ENCODE data around the gene SCOC.

Gene SCOC

GRCh38 chr4:140332734-140333133, 40.7 kb upstream of the SCOC start:
- H3K4me3 ChIP-seq (ENCODE audit: low read depth, low read length), result no peak overlapping the region
- TF ChIP-seq, protein P1, sequence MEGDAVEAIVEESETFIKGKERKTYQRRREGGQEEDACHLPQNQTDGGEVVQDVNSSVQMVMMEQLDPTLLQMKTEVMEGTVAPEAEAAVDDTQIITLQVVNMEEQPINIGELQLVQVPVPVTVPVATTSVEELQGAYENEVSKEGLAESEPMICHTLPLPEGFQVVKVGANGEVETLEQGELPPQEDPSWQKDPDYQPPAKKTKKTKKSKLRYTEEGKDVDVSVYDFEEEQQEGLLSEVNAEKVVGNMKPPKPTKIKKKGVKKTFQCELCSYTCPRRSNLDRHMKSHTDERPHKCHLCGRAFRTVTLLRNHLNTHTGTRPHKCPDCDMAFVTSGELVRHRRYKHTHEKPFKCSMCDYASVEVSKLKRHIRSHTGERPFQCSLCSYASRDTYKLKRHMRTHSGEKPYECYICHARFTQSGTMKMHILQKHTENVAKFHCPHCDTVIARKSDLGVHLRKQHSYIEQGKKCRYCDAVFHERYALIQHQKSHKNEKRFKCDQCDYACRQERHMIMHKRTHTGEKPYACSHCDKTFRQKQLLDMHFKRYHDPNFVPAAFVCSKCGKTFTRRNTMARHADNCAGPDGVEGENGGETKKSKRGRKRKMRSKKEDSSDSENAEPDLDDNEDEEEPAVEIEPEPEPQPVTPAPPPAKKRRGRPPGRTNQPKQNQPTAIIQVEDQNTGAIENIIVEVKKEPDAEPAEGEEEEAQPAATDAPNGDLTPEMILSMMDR (IDR thresholded peaks at IDR 0.05; ENCODE audit: low read depth, low read length), result no peak
- DNase-seq, result no peak

GRCh38 chr4:140333523-140333922, 39.9 kb upstream of the SCOC start:
- DNase-seq, result no peak
- Histone ChIP-seq H3K36me3 (no peaks in the 10 kb centered on the region), H3K9me3 (no peaks in the 10 kb centered on the region), H3K4me1 (no peaks in the 10 kb centered on the region), H3K4me3 (ENCODE audit: low read depth, low read length) (no peak overlapping the region), H3K27me3 (no peaks in the 10 kb centered on the region)
- TF ChIP-seq, protein P1 (IDR thresholded peaks at IDR 0.05; ENCODE audit: low read depth, low read length), result no peak

More at GRCh38 chr4:140332734-140333133, 40.7 kb upstream of the SCOC start:
- Histone ChIP-seq H3K27me3 (no peaks in the 10 kb centered on the region), H3K36me3 (no peaks in the 10 kb centered on the region), H3K9me3 (no peaks in the 10 kb centered on the region), H3K4me1 (no peaks in the 10 kb centered on the region)

DNA sequence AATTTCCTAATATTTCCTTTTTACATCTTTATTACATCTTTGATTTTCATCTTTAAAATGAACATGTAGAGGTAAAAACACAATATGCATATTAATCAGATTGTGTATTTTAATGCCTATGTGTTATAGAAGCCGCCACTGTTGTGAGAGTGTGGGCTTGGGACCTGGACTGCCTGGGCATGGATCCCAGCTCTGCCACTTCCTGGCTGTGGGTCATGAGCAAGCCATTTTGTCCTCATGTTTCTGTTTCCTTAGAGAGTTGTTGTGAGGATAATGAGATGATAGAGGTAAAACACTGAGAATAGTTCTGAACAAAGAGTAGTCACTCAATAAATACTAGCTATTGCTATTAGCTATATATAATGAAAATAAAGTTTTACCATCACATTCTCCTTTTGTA, 38.4 kb upstream of the SCOC start:
- no peaks in the 10 kb centered on the region for H3K36me3 ChIP-seq
- no peaks in the 10 kb centered on the region for H3K9me3 ChIP-seq
- no peak for DNase-seq
- TF ChIP-seq, protein P1 (IDR thresholded peaks at IDR 0.05; ENCODE audit: low read depth, low read length), result no peak
- H3K27me3 ChIP-seq, result no peaks in the 10 kb centered on the region
- H3K4me1 ChIP-seq, result no peaks in the 10 kb centered on the region
- H3K4me3 ChIP-seq (ENCODE audit: low read depth, low read length), result no peak overlapping the region

DNA sequence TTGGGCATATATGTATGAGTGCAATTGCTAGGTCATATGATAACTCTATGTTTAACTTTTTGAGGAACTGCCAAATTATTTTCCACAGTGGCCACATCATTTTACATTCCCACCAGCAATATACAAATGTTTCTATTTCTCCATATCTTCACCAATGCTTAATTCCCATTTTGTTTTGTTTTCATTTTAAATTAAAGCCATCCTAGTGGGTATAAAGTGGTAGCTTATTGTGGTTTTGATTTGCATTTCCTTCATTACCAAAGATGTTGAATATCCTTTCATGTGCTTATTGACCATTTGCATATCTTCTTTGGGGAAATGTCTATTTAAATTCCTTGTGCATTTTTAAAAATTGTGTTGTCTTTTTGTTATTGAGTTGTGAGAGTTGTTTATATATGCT, 36.7 kb upstream of the SCOC start:
- TF ChIP-seq, protein P1 (IDR thresholded peaks at IDR 0.05; ENCODE audit: low read depth, low read length), result no peak
- H3K4me1 ChIP-seq, result no peaks in the 10 kb centered on the region
- no peak for DNase-seq
- H3K9me3 ChIP-seq, result no peaks in the 10 kb centered on the region
- no peak overlapping the region for H3K4me3 ChIP-seq (ENCODE audit: low read depth, low read length)
- H3K27me3 ChIP-seq, result no peaks in the 10 kb centered on the region
- no peaks in the 10 kb centered on the region for H3K36me3 ChIP-seq

- no peaks in the 10 kb centered on the region for H3K9me3 ChIP-seq
- H3K36me3 ChIP-seq, result no peaks in the 10 kb centered on the region
- no peaks in the 10 kb centered on the region for H3K4me1 ChIP-seq
- H3K27me3 ChIP-seq, result no peaks in the 10 kb centered on the region
- no peak for DNase-seq
- TF ChIP-seq, protein P1 (IDR thresholded peaks at IDR 0.05; ENCODE audit: low read depth, low read length), result no peak
- no peak overlapping the region for H3K4me3 ChIP-seq (ENCODE audit: low read depth, low read length)
Measured at GRCh38 chr4:140342620-140343019, 30.8 kb upstream of the SCOC start.

- DNase-seq, result peak; percentile 13
- H3K4me1 ChIP-seq, result no peaks in the 10 kb centered on the region
- no peaks in the 10 kb centered on the region for H3K9me3 ChIP-seq
- H3K36me3 ChIP-seq, result no peaks in the 10 kb centered on the region
- no peaks in the 10 kb centered on the region for H3K27me3 ChIP-seq
- no peak overlapping the region for H3K4me3 ChIP-seq (ENCODE audit: low read depth, low read length)
- TF ChIP-seq, protein P1 (IDR thresholded peaks at IDR 0.05; ENCODE audit: low read depth, low read length), result no peak
Measured at GRCh38 chr4:140343303-140343702, 30.1 kb upstream of the SCOC start.
